ENCODE results near the gene KRTAP4-16.

DNA sequence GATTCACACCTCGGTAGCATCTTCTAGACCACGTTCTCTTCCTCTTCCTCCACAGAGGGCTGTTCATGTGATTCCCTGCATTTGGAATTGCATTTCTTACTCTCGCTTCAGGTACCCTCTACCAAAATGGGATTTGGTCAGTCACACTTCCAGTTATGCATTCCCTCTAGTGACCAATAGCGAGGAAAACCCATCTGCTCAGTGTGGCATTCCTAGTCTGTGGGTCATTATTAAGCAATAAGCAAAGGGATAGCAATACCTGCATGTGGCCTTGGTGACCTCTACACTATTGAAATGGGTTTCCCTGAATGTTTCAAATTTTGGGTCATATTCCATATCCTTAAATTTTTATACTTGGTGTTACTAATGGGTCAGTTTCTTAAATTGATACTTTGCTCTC lies 48.0 kb upstream of the KRTAP4-16 start:
- TF ChIP-seq, protein P1, sequence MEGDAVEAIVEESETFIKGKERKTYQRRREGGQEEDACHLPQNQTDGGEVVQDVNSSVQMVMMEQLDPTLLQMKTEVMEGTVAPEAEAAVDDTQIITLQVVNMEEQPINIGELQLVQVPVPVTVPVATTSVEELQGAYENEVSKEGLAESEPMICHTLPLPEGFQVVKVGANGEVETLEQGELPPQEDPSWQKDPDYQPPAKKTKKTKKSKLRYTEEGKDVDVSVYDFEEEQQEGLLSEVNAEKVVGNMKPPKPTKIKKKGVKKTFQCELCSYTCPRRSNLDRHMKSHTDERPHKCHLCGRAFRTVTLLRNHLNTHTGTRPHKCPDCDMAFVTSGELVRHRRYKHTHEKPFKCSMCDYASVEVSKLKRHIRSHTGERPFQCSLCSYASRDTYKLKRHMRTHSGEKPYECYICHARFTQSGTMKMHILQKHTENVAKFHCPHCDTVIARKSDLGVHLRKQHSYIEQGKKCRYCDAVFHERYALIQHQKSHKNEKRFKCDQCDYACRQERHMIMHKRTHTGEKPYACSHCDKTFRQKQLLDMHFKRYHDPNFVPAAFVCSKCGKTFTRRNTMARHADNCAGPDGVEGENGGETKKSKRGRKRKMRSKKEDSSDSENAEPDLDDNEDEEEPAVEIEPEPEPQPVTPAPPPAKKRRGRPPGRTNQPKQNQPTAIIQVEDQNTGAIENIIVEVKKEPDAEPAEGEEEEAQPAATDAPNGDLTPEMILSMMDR (IDR thresholded peaks at IDR 0.05): no peak
- no peak for TF ChIP-seq EP300 (IDR thresholded peaks at IDR 0.05)
- TF ChIP-seq POLR2A (IDR thresholded peaks at IDR 0.05): no peak
- TF ChIP-seq POLR2AphosphoS5 (IDR thresholded peaks at IDR 0.05): no peak
